HG02852 (cell line): Measurements from ENCODE around the gene RAD51B.

ENCODE experiments used
- ATAC-seq: cut with Tn5 transposase; IDR thresholded peaks from one replicate; pipeline ENCODE4 v1.9.1; 2021; ENCODE audit warnings: mild to moderate bottlenecking, moderate library complexity; ENCODE audit not compliant: unreplicated experiment

RAD51B gene

GRCh38 chr14:68739701-68740100 is 920.1 kb downstream of the RAD51B start:
- ATAC-seq, result no peak

- ATAC-seq, result no peak
Observed at GRCh38 chr14:68740788-68741476, 921.4 kb downstream of the RAD51B start.

GRCh38 chr14:68741477-68741791 is 921.9 kb downstream of the RAD51B start:
- no peak for ATAC-seq

GRCh38 chr14:68741839-68742470 is 922.4 kb downstream of the RAD51B start:
- ATAC-seq, result peak; percentile 85

- ATAC-seq, result no peak
Observed at GRCh38 chr14:68744613-68745012, 925.0 kb downstream of the RAD51B start.

GRCh38 chr14:68747393-68747792 is 927.8 kb downstream of the RAD51B start:
- ATAC-seq, result no peak

- ATAC-seq, result no peak
Observed at GRCh38 chr14:68748260-68748659, 928.7 kb downstream of the RAD51B start.

- ATAC-seq, result no peak
Observed at GRCh38 chr14:68748691-68749090, 929.1 kb downstream of the RAD51B start.

GRCh38 chr14:68749487-68750475 is 930.2 kb downstream of the RAD51B start:
- ATAC-seq, result no peak

GRCh38 chr14:68752271-68753006 is 932.9 kb downstream of the RAD51B start:
- ATAC-seq, result no peak

GRCh38 chr14:68753690-68754089 is 934.1 kb downstream of the RAD51B start:
- no peak for ATAC-seq

GRCh38 chr14:68755016-68755353 is 935.4 kb downstream of the RAD51B start:
- no peak for ATAC-seq

- no peak for ATAC-seq
Observed at GRCh38 chr14:68756000-68756481, 936.5 kb downstream of the RAD51B start.

- ATAC-seq, result no peak
Observed at GRCh38 chr14:68756734-68757133, 937.2 kb downstream of the RAD51B start.

GRCh38 chr14:68757618-68758081 is 938.1 kb downstream of the RAD51B start:
- no peak for ATAC-seq

GRCh38 chr14:68758301-68758700 is 938.7 kb downstream of the RAD51B start:
- no peak for ATAC-seq

GRCh38 chr14:68759017-68759560 is 939.5 kb downstream of the RAD51B start:
- ATAC-seq, result no peak

GRCh38 chr14:68759937-68760336 is 940.4 kb downstream of the RAD51B start:
- ATAC-seq, result no peak

- ATAC-seq, result no peak
Observed at GRCh38 chr14:68760761-68761160, 941.2 kb downstream of the RAD51B start.

GRCh38 chr14:68761391-68761790 is 941.8 kb downstream of the RAD51B start:
- no peak for ATAC-seq
